Skeletal muscle satellite cell (primary cell): ENCODE results near the gene C1orf141.
"Not testable (repeated sequence)": the region's sequence is repeated elsewhere in the genome, so short reads cannot be mapped to it uniquely, and the experiment has no call there.

Source experiments
- H3K27me3 ChIP-seq: 2 replicates; pipeline ENCODE4 v1.7.0; 2013; ENCODE audit warnings: low read length; ENCODE audit not compliant: control insufficient read depth, insufficient read depth
- H3K36me3 ChIP-seq: 2 replicates; pipeline ENCODE4 v1.7.0; 2013; ENCODE audit warnings: mild to moderate bottlenecking, control low read depth, low read length; ENCODE audit not compliant: insufficient read depth
- H3K4me1 ChIP-seq: 2 replicates; pipeline ENCODE4 v1.7.0; 2013; ENCODE audit warnings: low read length; ENCODE audit not compliant: control insufficient read depth, insufficient read depth
- H3K4me2 ChIP-seq: 2 replicates; pipeline ENCODE4 v1.7.0; 2013; ENCODE audit warnings: mild to moderate bottlenecking, low read length
- H3K4me3 ChIP-seq: 2 replicates; pipeline ENCODE4 v1.7.0; 2013; ENCODE audit warnings: low read length
- H3K9ac ChIP-seq: 2 replicates; pipeline ENCODE4 v1.7.0; 2013; ENCODE audit warnings: mild to moderate bottlenecking, low read depth, low read length, moderate library complexity
- H3K9me3 ChIP-seq: replicated peaks from 2 replicates; pipeline ENCODE4 v1.7.0; 2013; ENCODE audit warnings: mild to moderate bottlenecking, control low read depth, low read length

C1orf141 gene

GRCh38 chr1:67084765-67085318 is 49.9 kb downstream of the C1orf141 start:
- no peak overlapping the region for H3K4me3 ChIP-seq
- no peak overlapping the region for H3K4me2 ChIP-seq
- H3K36me3 ChIP-seq = no peaks in the 10 kb centered on the region
- H3K4me1 ChIP-seq = no peaks in the 10 kb centered on the region
- H3K27me3 ChIP-seq = no peaks in the 10 kb centered on the region
- H3K9ac ChIP-seq = no peak overlapping the region
- no peaks in the 10 kb centered on the region for H3K9me3 ChIP-seq

- no peaks in the 10 kb centered on the region for H3K4me1 ChIP-seq
- H3K36me3 ChIP-seq = no peaks in the 10 kb centered on the region
- no peaks in the 10 kb centered on the region for H3K27me3 ChIP-seq
- H3K4me2 ChIP-seq = no peak overlapping the region
- no peaks in the 10 kb centered on the region for H3K9me3 ChIP-seq
- no peak overlapping the region for H3K4me3 ChIP-seq
- no peak overlapping the region for H3K9ac ChIP-seq
Measured at GRCh38 chr1:67078291-67078690, 56.5 kb downstream of the C1orf141 start.

GRCh38 chr1:67077593-67077992 is 57.2 kb downstream of the C1orf141 start:
- Histone ChIP-seq H3K27me3 (no peaks in the 10 kb centered on the region), H3K36me3 (no peaks in the 10 kb centered on the region), H3K4me1 (no peaks in the 10 kb centered on the region), H3K9ac (no peak overlapping the region), H3K4me3 (no peak overlapping the region), H3K4me2 (no peak overlapping the region), H3K9me3 (no peaks in the 10 kb centered on the region)

GRCh38 chr1:67072749-67073148 is 62.0 kb downstream of the C1orf141 start:
- Histone ChIP-seq H3K27me3 (no peaks in the 10 kb centered on the region), H3K9me3 (peaks cover 1% of the 10 kb centered on the region), H3K4me2 (no peak overlapping the region), H3K36me3 (no peaks in the 10 kb centered on the region), H3K9ac (no peak overlapping the region), H3K4me3 (no peak overlapping the region), H3K4me1 (no peaks in the 10 kb centered on the region)

- H3K4me3 ChIP-seq, H3K27me3 ChIP-seq, H3K36me3 ChIP-seq, H3K4me1 ChIP-seq, H3K9me3 ChIP-seq, H3K4me2 ChIP-seq, H3K9ac ChIP-seq: not testable (repeated sequence)
Measured at GRCh38 chr1:67067655-67068054, 67.1 kb downstream of the C1orf141 start.

- Histone ChIP-seq H3K4me2 (no peak overlapping the region), H3K9ac (no peak overlapping the region)
Measured at GRCh38 chr1:67062412-67062811, 72.4 kb downstream of the C1orf141 start.

GRCh38 chr1:67061266-67061665 is 73.5 kb downstream of the C1orf141 start:
- H3K4me2 ChIP-seq = peak overlapping the region; percentile 47
- H3K36me3 ChIP-seq = no peaks in the 10 kb centered on the region
- H3K9ac ChIP-seq = peak overlapping the region; percentile 36
- no peaks in the 10 kb centered on the region for H3K27me3 ChIP-seq
- peaks cover 37% of the 10 kb centered on the region for H3K4me1 ChIP-seq
- no peaks in the 10 kb centered on the region for H3K9me3 ChIP-seq
- no peak overlapping the region for H3K4me3 ChIP-seq

More at GRCh38 chr1:67062412-67062811, 72.4 kb downstream of the C1orf141 start:
- Histone ChIP-seq H3K4me3 (no peak overlapping the region), H3K27me3 (no peaks in the 10 kb centered on the region), H3K36me3 (no peaks in the 10 kb centered on the region), H3K9me3 (peaks cover 3% of the 10 kb centered on the region), H3K4me1 (peaks cover 34% of the 10 kb centered on the region)

GRCh38 chr1:67060811-67061218 is 74.0 kb downstream of the C1orf141 start:
- peaks cover 40% of the 10 kb centered on the region for H3K4me1 ChIP-seq
- H3K36me3 ChIP-seq = no peaks in the 10 kb centered on the region
- H3K4me2 ChIP-seq = peak overlapping the region; percentile 47
- H3K9ac ChIP-seq = peak overlapping the region; percentile 40
- H3K9me3 ChIP-seq = no peaks in the 10 kb centered on the region
- no peak overlapping the region for H3K4me3 ChIP-seq
- no peaks in the 10 kb centered on the region for H3K27me3 ChIP-seq

- no peak overlapping the region for H3K4me3 ChIP-seq
- H3K4me2 ChIP-seq = no peak overlapping the region
- no peaks in the 10 kb centered on the region for H3K36me3 ChIP-seq
- no peaks in the 10 kb centered on the region for H3K9me3 ChIP-seq
- no peak overlapping the region for H3K9ac ChIP-seq
- peaks cover 43% of the 10 kb centered on the region for H3K4me1 ChIP-seq
- H3K27me3 ChIP-seq = no peaks in the 10 kb centered on the region
Measured at GRCh38 chr1:67059346-67059745, 75.4 kb downstream of the C1orf141 start.

GRCh38 chr1:67058761-67059160 is 76.0 kb downstream of the C1orf141 start:
- Histone ChIP-seq H3K4me2 (no peak overlapping the region), H3K4me3 (no peak overlapping the region), H3K36me3 (no peaks in the 10 kb centered on the region), H3K27me3 (no peaks in the 10 kb centered on the region), H3K9ac (no peak overlapping the region), H3K4me1 (peaks cover 44% of the 10 kb centered on the region), H3K9me3 (no peaks in the 10 kb centered on the region)

- H3K9me3 ChIP-seq = no peaks in the 10 kb centered on the region
- H3K4me1 ChIP-seq = peaks cover 44% of the 10 kb centered on the region
- H3K36me3 ChIP-seq = no peaks in the 10 kb centered on the region
- no peak overlapping the region for H3K9ac ChIP-seq
- H3K27me3 ChIP-seq = no peaks in the 10 kb centered on the region
- H3K4me3 ChIP-seq = no peak overlapping the region
- H3K4me2 ChIP-seq = no peak overlapping the region
Measured at GRCh38 chr1:67058242-67058641, 76.5 kb downstream of the C1orf141 start.
